ENCODE results near the gene VWA7. TPM values are rescaled to one million over a fixed set of nuclear protein-coding genes. Genes with fewer than 3 reads are reported as not detected.
A peak's percentile ranks its signal among the peaks of the same experiment; 100 is the strongest.

The VWA7 gene
- polyA plus RNA-seq, 1 experiment: 0.10 TPM

GRCh38 chr6:31739639-31740396, 37.3 kb downstream of the VWA7 start, which contains the start of gene MSH5:
Gene MSH5, plus strand, starts transcription at chr6:31740005. Its CDS starts 462 bp downstream, at chr6:31740467.
- Histone ChIP-seq H3K4me3 (ENCODE audit: low read depth, low read length) (peak within 1 kb of the TSS; percentile 90), H3K27me3 (ENCODE audit: control insufficient read depth, insufficient read depth, low read length) (no peaks in the 10 kb centered on the region), H3K9me3 (ENCODE audit: control insufficient read depth, insufficient read depth, low read length) (no peaks in the 10 kb centered on the region; the same call in 1 of the 2 replicates), H3K27ac (ENCODE audit: low read depth, low read length) (no peak within 1 kb of the TSS)
- no peak for TF ChIP-seq CTCF (IDR thresholded peaks at IDR 0.05; ENCODE audit: low read depth, low read length)
- ChIA-PET CTCF (interaction anchor here (1.5 to 2.3 kb wide), 2 partner anchors 10 to 29 kb away, joined by 6 to 8 read pairs; no protein-coding TSS in a partner anchor), POLR2A (interaction anchor here (0.6 to 1.4 kb wide), 8 partner anchors 9 to 1232 kb away, joined by 3 to 10 read pairs (median 4); partner anchors contain the start of genes DDAH2, HSPA1L and LSM2)
- DNase-seq (ENCODE audit: low read depth, low spot score): peak; percentile 98

- Histone ChIP-seq H3K27me3 (ENCODE audit: control insufficient read depth, insufficient read depth, low read length) (no peaks in the 10 kb centered on the region), H3K4me3 (ENCODE audit: low read depth, low read length) (no peak overlapping the region), H3K9me3 (ENCODE audit: control insufficient read depth, insufficient read depth, low read length) (no peaks in the 10 kb centered on the region; the same call in 1 of the 2 replicates), H3K27ac (ENCODE audit: low read depth, low read length) (peak overlapping the region; percentile 57)
- DNase-seq (ENCODE audit: low read depth, low spot score): peak; percentile 59
- ChIA-PET POLR2A (interaction anchor here (0.5 to 1.4 kb wide), 4 partner anchors 76 to 113 kb away, joined by 3 to 12 read pairs (median 8); partner anchors contain the start of genes HSPA1A, HSPA1B and HSPA1L), CTCF (interaction anchor here (0.5 to 2.3 kb wide), 10 partner anchors 8 to 92 kb away, joined by 3 to 8 read pairs (median 4); partner anchors contain the start of genes LSM2 and VARS1)
- TF ChIP-seq CTCF (IDR thresholded peaks at IDR 0.05; ENCODE audit: low read depth, low read length): peak; percentile 41
Observed at GRCh38 chr6:31737991-31738979, 38.8 kb downstream of the VWA7 start.

GRCh38 chr6:31737315-31737990, 39.7 kb downstream of the VWA7 start:
- Histone ChIP-seq H3K4me3 (ENCODE audit: low read depth, low read length) (no peak overlapping the region), H3K27me3 (ENCODE audit: control insufficient read depth, insufficient read depth, low read length) (no peaks in the 10 kb centered on the region), H3K9me3 (ENCODE audit: control insufficient read depth, insufficient read depth, low read length) (no peaks in the 10 kb centered on the region; the same call in 1 of the 2 replicates), H3K27ac (ENCODE audit: low read depth, low read length) (peak overlapping the region; percentile 57)
- no peak for TF ChIP-seq CTCF (IDR thresholded peaks at IDR 0.05; ENCODE audit: low read depth, low read length)
- DNase-seq (ENCODE audit: low read depth, low spot score): no peak
- ChIA-PET POLR2A (interaction anchor here (0.6 to 1.4 kb wide), 3 partner anchors 70 to 90 kb away, joined by 3 to 12 read pairs (median 5); partner anchors contain the start of genes HSPA1A, HSPA1B and HSPA1L), CTCF (interaction anchor here (0.6 to 1.8 kb wide), 8 partner anchors 33 to 93 kb away, joined by 3 to 6 read pairs (median 4); partner anchors contain the start of genes LSM2 and VARS1)

- DNase-seq (ENCODE audit: low read depth, low spot score): no peak
- CTCF ChIA-PET: interaction anchor here (1.5 to 1.9 kb wide), 2 partner anchors 54 to 59 kb away, joined by 3 to 9 read pairs; partner anchors contain the start of gene VARS1
- H3K27ac ChIP-seq (ENCODE audit: low read depth, low read length): peak overlapping the region; percentile 78
- H3K27me3 ChIP-seq (ENCODE audit: control insufficient read depth, insufficient read depth, low read length): no peaks in the 10 kb centered on the region
- no peak for TF ChIP-seq CTCF (IDR thresholded peaks at IDR 0.05; ENCODE audit: low read depth, low read length)
- H3K4me3 ChIP-seq (ENCODE audit: low read depth, low read length): peak overlapping the region; percentile 96
- H3K9me3 ChIP-seq (ENCODE audit: control insufficient read depth, insufficient read depth, low read length): no peaks in the 10 kb centered on the region; the same call in 1 of the 2 replicates
- POLR2A ChIA-PET: interaction anchor here (0.6 to 2.6 kb wide), 6 partner anchors 11 to 161 kb away, joined by 3 to 14 read pairs (median 4); partner anchors contain the start of genes EHMT2, HSPA1A, HSPA1B and HSPA1L
Observed at GRCh38 chr6:31736768-31737314, 40.3 kb downstream of the VWA7 start.
